Neural cell (in vitro differentiated cells): ENCODE data around the gene USE1. TPM values are rescaled to one million over a fixed set of nuclear protein-coding genes. Genes with fewer than 3 reads are reported as not detected.

ENCODE experiments used
- H2AFZ ChIP-seq: fragments of 200-600, 300-800 bp; sonication (generic), shearing (Covaris generic); 2 replicates; pipeline ENCODE4 v1.6.0; 2014; ENCODE audit warnings: low read depth, mild to moderate bottlenecking, antibody characterized with exemption, low read length, moderate library complexity
- H3F3A ChIP-seq: fragments of 200-600 bp; shearing (Covaris generic); 2 replicates; pipeline ENCODE4 v1.6.1; 2016; ENCODE audit warnings: mild to moderate bottlenecking, moderate library complexity, mixed read lengths, antibody characterized with exemption, low read length; ENCODE audit not compliant: insufficient read depth, poor library complexity, severe bottlenecking
- H3K27ac ChIP-seq: fragments of 200-600, 300-800 bp; sonication (generic), shearing (Covaris generic); 2 replicates; pipeline ENCODE4 v1.5.1; 2014; ENCODE audit warnings: mild to moderate bottlenecking, low read length, moderate library complexity
- H3K27me3 ChIP-seq: fragments of 300-800, 200-600 bp; sonication (generic), shearing (Covaris generic); 2 replicates; pipeline ENCODE4 v1.6.0; 2014; ENCODE audit warnings: mild to moderate bottlenecking, low read depth, low read length, moderate library complexity; ENCODE audit not compliant: insufficient read depth
- H3K36me3 ChIP-seq: fragments of 300-800, 200-600 bp; sonication (generic), shearing (Covaris generic); 2 replicates; pipeline ENCODE4 v1.5.1; 2014; ENCODE audit warnings: mild to moderate bottlenecking, antibody characterized with exemption, low read length, moderate library complexity; ENCODE audit not compliant: insufficient read depth
- H3K4me2 ChIP-seq: fragments of 300-800, 200-600 bp; sonication (generic), shearing (Covaris generic); 2 replicates; pipeline ENCODE4 v1.6.0; 2014; ENCODE audit warnings: mild to moderate bottlenecking, low read length
- H3K4me3 ChIP-seq: fragments of 300-800, 200-600 bp; sonication (generic), shearing (Covaris generic); 2 replicates; pipeline ENCODE4 v1.5.1; 2014; ENCODE audit warnings: mild to moderate bottlenecking, low read length, moderate library complexity
- H3K79me2 ChIP-seq: fragments of 200-600 bp; shearing (Covaris generic); replicated peaks from 2 replicates; pipeline ENCODE4 v1.6.0; 2014; ENCODE audit warnings: mild to moderate bottlenecking, low read length, moderate library complexity; ENCODE audit not compliant: insufficient read depth
- H3K9ac ChIP-seq: fragments of 300-800, 200-600 bp; sonication (generic), shearing (Covaris generic); 2 replicates; pipeline ENCODE4 v1.6.1; 2016; ENCODE audit warnings: mild to moderate bottlenecking, low read length, mixed read lengths
- H3K9me2 ChIP-seq: fragments of 200-600 bp; shearing (Covaris generic); 2 replicates; pipeline ENCODE4 v1.6.1; 2016; ENCODE audit warnings: mild to moderate bottlenecking, low read length, mixed read lengths; ENCODE audit not compliant: insufficient read depth
- H3K9me3 ChIP-seq: fragments of 200-600, 300-800 bp; sonication (generic), shearing (Covaris generic); 2 replicates; pipeline ENCODE4 v1.6.1; 2016; ENCODE audit warnings: mild to moderate bottlenecking, mixed run types, low read length, moderate library complexity, mixed read lengths
- H4K20me1 ChIP-seq: fragments of 200-600 bp; shearing (Covaris generic); 2 replicates; pipeline ENCODE4 v1.6.1; 2016; ENCODE audit warnings: mild to moderate bottlenecking, mixed run types; ENCODE audit not compliant: insufficient read depth
- CTCF ChIP-seq: fragments of 450-650 bp; IDR thresholded peaks from 2 replicates; pipeline ENCODE4 v1.5.1; 2014; ENCODE audit warnings: antibody characterized with exemption, mild to moderate bottlenecking, moderate library complexity; ENCODE audit not compliant: poor library complexity, severe bottlenecking
- EP300 ChIP-seq: fragments of 450-650 bp; conservative IDR thresholded peaks from 2 replicates; pipeline ENCODE4 v1.6.1; 2014; ENCODE audit warnings: antibody characterized with exemption, mild to moderate bottlenecking, moderate library complexity; ENCODE audit not compliant: poor library complexity, severe bottlenecking
- EZH2 ChIP-seq: fragments of 200-600, 300-800 bp; shearing (Covaris generic), sonication (generic); IDR thresholded peaks from 2 replicates; pipeline ENCODE4 v1.6.1; 2014; ENCODE audit warnings: antibody characterized with exemption, low read length, borderline replicate concordance, mild to moderate bottlenecking; ENCODE audit not compliant: insufficient read depth, poor library complexity, severe bottlenecking
- MXI1 ChIP-seq: fragments of 450-650 bp; conservative IDR thresholded peaks from 2 replicates; pipeline ENCODE4 v1.6.1; 2014; ENCODE audit warnings: antibody characterized with exemption, mild to moderate bottlenecking; ENCODE audit not compliant: poor library complexity, severe bottlenecking
- POLR2AphosphoS5 ChIP-seq: IDR thresholded peaks from 2 replicates; pipeline ENCODE4 v1.6.1; 2012
- RAD21 ChIP-seq: fragments of 450-650 bp; conservative IDR thresholded peaks from 2 replicates; pipeline ENCODE4 v1.6.1; 2014; ENCODE audit warnings: antibody characterized with exemption, mild to moderate bottlenecking, moderate library complexity
- REST ChIP-seq: IDR thresholded peaks from 2 replicates; pipeline ENCODE4 v1.6.1; 2012; ENCODE audit warnings: borderline replicate concordance
- SMC3 ChIP-seq: fragments of 450-650 bp; conservative IDR thresholded peaks from 2 replicates; pipeline ENCODE4 v1.6.1; 2014; ENCODE audit warnings: antibody characterized with exemption, mild to moderate bottlenecking, moderate library complexity; ENCODE audit not compliant: poor library complexity
- TAF1 ChIP-seq: IDR thresholded peaks from 2 replicates; pipeline ENCODE4 v1.6.1; 2012; ENCODE audit warnings: low read depth
- polyA plus RNA-seq: library from polyadenylated mRNA; depleted of rRNA; stranded (reverse); fragments of >200 nt; gene quantifications from 2 replicates; pipeline ENCODE4 v1.2.3, GENCODE V29; 2014

USE1 gene
- polyA plus RNA-seq, 1 donor from 2014 or later: 20.4 TPM

- Histone ChIP-seq H3K36me3 (no peaks in the 10 kb centered on the region), H3K4me3 (peak overlapping the region; percentile 68), H3K9me2 (no peaks in the 10 kb centered on the region), H2AFZ (no peak overlapping the region), H3K4me2 (peak overlapping the region; percentile 39), H3K9me3 (no peaks in the 10 kb centered on the region), H3K27ac (peak overlapping the region; percentile 45), H3K9ac (peak overlapping the region; percentile 65), H4K20me1 (no peaks in the 10 kb centered on the region), H3F3A (no peaks in the 10 kb centered on the region), H3K79me2 (peaks cover 3% of the 10 kb centered on the region), H3K27me3 (no peaks in the 10 kb centered on the region)
- peak; percentile 85 for TF ChIP-seq CTCF
- peak; percentile 11 for TF ChIP-seq EP300
- peak; percentile 90 for TF ChIP-seq MXI1
- peak; percentile 19 for TF ChIP-seq REST
- TF ChIP-seq SMC3: peak; percentile 68
- TF ChIP-seq EZH2: no peak
- no peak for TF ChIP-seq TAF1
- TF ChIP-seq RAD21: peak; percentile 66
- no peak for TF ChIP-seq POLR2AphosphoS5
Measured at GRCh38 chr19:17235300-17235970, 20.3 kb downstream of the USE1 start.

- Histone ChIP-seq H3K27ac (no peak overlapping the region), H3K36me3 (no peaks in the 10 kb centered on the region), H3K27me3 (no peaks in the 10 kb centered on the region), H3K4me3 (peak overlapping the region; percentile 68), H3K4me2 (no peak overlapping the region), H3K9ac (peak overlapping the region; percentile 65), H3K9me2 (no peaks in the 10 kb centered on the region), H3K9me3 (no peaks in the 10 kb centered on the region), H2AFZ (no peak overlapping the region), H3K79me2 (peaks cover 3% of the 10 kb centered on the region), H4K20me1 (no peaks in the 10 kb centered on the region), H3F3A (no peaks in the 10 kb centered on the region)
- TF ChIP-seq MXI1: no peak
Measured at GRCh38 chr19:17235971-17236777, 21.0 kb downstream of the USE1 start.
